ENCODE results near the gene SPATA20. TPM values are rescaled to one million over a fixed set of nuclear protein-coding genes. Genes with fewer than 3 reads are reported as not detected.
A peak's percentile ranks its signal among the peaks of the same experiment; 100 is the strongest.

The SPATA20 gene
- polyA plus RNA-seq (ENCODE audit: insufficient read length): 31.4 TPM

DNA sequence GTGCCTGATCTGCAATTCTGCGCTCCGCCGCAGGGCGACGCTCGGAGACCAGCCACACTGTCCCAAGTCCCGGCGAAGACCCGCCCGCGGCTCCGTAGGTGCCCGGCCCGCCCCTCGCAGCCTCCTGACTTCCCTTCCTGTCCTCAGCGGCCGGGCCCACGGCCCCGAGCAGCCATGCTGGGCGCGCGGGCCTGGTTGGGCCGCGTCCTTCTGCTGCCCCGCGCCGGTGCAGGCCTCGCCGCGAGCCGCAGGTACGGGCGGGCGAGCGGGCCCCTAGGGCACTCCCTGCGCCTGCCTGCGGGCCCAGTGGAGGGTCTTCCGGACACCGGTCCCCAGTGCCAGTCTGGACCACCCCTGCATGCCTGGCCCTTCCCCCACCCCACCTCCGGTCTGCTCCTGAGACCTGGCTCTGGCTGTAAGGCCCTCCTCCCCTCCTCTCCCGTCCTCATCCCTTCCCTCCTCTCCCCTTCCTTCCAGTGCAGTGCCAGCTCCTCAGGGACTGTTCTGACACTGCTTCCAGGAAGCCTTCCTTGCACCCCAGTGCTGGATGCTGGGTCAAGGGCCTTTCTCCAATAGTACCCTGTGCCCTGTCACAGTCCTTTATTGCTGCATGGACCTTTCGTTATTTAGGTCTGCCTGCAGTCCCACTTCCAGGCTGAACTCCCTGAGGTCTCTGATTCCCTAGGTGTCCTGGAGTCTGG lies at the start of gene SPATA20:
Gene SPATA20 (plus strand): TSS at position 140 of the 701 bp plus-strand sequence. CDS start 35 bp downstream, at position 175.
- peak; percentile 88 for DNase-seq

DNA sequence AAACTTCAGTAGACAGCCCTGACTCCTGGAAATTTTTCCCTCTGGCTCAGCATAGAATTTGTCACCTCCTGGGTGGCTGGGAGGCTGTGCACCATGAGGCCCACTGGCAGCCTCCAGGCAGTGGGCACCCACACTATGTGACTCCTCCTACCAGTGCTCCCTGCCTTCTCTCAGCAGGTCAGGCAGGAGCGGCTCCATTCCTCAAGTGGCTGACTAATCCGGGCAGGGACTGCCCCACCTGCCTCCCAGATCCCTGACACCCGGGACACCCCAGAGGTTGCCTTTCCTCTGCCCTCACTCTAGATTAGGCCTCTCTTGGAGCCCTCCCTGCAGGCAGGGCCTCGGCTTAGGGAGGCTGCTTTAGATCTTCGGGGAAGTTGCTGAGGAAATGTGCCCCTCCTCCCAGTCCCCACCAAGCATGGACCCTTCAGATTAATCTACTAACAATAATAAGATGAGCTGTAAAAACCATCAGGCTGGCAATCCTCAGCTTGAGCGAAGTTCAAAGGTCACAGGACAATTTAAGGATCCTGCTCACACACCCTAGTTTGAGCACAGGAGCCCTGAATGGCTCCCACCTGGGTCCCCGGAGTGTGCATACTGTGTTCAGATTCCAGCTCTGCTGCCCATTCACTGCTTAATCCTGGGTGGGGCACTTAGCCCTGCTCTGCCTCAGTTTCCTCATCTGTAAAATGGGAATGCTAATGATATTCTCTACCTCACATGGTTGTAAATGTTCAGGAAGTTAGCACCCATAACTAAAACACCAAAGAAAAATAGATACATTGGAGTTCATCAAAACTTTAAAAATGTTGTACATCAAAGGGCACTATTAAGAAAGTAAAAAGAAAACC lies 48.7 kb upstream of the SPATA20 start:
- no peak for DNase-seq

DNA sequence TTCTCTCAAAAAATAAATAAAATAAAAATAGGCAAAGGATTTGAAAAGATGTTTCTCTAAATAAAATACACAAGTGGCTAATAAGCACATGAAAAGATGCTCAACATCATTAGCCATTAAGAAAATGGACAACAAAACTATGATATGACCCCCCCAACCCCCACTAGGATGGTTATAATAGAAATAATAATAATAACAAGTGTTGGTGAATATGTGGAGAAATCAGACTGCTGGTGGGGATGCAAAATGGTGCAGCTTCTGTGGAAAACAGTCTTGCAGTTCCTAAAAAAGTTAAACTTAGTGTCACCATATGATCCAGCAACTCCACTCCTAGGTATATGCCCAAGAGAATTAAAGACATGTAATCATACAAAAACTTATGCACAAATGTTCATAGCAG lies 47.7 kb upstream of the SPATA20 start:
- no peak for DNase-seq

DNA sequence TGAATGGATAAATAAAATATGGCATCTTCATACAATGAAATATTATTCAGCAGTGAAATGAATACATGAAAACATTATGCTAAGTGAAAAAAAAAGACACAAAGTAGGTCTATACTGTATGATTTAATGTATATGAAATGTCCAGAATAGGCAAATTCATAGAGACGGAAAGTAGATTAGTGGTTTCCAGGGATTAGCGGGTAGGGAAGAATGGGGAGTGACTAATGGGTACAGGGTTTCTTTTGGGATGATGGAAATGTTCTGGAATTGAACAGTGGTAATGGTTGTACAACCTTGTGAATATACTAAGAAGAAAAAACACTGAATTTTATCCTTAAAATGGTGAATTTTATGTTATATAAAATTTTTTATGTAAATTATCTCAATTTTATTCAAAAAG lies 47.3 kb upstream of the SPATA20 start:
- DNase-seq: no peak

DNA sequence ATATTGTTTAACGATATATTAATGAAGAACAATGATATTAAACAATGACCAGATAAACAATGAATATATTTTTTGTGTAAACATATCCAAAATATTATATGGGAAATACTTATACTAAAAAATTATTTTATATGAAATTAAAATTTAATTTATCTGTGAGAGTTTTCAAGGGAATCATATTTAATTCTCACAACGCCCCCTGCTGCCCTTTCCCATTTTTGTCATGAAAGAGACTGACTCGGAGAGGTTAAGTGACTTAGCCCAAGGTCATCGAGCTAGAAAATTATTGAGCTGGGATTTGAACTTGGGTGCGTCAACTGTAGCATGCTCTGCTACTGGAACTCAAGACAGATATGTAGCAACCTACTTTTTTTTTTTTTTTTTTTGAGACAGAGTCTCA lies 45.9 kb upstream of the SPATA20 start:
- DNase-seq: no peak

DNA sequence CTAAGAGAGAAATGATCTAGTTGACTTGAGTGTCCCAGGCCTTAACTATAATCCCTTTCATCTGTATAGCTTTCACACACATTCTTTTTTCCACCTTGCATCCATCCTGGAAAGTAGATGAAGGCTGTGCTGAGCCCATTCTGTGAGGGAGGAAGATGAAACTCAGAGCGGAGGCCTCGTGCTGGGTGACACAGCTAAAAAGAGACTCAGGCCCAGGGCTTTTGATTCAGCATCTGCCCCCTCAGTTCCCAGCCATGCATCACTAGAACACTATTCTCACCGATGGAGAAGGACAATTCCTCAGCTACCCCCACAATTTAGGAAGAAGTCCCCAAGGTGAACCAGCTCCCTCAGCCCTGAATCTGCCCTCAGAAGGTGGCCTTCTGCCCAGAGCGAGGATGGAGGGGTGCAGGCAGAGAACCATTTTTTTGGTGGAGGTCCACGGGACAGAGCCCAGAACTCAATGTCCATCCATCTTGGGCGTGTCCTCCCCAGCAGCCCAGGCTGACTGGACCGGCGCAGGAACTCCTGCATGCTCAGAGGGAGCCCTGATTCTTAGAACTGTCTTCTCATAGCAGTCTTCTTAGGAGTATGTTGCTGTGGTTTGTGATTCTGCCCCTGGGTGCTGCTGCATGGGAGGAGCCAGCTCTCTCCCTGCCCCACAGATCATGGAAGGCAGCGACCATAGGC lies 44.5 kb upstream of the SPATA20 start:
- DNase-seq: no peak

DNA sequence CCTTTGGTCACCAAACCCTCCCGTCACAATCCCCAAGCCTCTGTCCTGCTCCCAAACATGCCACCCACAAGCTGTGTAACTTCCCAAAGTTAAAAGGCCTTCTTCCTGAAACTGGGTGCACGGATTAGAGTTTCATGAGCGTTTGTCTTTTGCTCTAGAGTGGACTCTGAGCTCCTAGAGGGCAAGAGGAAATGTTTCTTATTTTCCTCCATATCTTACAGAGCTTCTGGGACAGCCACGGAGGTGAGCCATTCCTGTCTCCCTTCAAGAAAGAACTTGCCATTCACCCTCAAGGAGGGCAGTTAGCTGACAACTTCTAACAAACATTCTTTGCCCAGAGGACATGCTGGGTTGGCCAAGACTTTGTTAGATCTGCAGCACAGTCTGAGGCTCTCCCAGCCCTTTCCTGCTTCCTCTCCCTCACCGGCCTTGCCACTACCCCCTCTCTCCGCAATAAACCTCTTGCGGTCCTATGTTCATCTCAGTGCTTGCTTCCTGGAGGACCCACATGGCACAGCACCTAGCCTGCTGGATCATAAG lies 41.3 kb upstream of the SPATA20 start:
- no peak for DNase-seq

DNA sequence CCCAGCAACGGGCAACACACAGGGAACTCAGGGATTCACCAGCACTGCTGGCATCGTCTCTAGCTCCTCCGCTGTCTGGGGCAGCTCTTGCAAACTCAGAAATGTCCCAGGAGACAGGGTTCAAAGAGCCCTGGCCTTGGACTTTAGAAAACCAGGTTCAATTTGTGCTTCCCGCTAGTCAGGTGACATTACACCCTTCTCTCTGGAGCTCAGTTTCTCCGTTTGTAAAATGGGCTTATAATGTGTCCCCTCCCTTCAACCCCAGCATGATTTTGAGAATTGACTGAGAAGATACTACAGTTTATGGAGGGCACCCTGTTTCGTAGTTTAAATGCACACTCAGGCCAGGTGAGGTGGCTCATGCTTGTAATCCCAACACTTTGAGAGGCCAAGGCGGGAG lies 40.7 kb upstream of the SPATA20 start:
- no peak for DNase-seq

DNA sequence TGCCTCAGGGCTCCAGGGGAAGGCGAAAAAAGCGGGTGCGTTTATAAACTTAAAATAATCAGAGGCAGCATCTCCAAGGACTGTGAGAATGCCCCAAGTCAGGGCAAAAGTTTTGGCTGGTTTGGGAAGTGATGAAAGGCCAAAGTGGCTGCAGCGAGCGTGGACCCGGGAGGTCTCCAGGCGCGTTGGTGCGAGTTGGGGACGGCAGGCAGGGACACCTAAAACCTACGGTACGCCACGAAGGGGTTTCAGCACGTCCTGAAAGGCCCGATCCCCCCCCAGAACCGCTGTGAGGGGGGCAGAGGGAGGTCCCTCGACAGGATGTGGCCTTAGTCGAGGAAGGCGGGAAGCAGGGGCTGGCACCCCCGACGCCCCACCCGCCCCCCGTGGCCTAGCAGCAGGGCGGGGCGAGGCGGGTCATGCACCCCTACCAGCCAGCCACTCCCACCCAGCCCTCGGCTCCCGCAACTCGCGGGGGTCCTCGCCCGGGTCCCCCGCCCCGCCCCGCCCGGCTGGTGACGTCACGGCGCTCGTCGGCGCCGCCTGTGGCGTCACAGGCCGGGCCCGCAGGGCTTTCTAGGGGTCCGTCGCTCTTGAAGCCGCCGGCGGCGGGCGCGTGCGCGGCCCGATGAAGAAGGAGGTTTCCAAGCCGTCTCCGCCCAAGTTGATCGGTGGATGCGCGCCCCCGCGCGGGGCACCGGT lies 39.0 kb upstream of the SPATA20 start, which contains the start of gene MYCBPAP:
Gene MYCBPAP (plus strand): TSS at position 569 of the 702 bp plus-strand sequence. CDS start 236 bp downstream, outside the sequence.
- peak; percentile 88 for DNase-seq

DNA sequence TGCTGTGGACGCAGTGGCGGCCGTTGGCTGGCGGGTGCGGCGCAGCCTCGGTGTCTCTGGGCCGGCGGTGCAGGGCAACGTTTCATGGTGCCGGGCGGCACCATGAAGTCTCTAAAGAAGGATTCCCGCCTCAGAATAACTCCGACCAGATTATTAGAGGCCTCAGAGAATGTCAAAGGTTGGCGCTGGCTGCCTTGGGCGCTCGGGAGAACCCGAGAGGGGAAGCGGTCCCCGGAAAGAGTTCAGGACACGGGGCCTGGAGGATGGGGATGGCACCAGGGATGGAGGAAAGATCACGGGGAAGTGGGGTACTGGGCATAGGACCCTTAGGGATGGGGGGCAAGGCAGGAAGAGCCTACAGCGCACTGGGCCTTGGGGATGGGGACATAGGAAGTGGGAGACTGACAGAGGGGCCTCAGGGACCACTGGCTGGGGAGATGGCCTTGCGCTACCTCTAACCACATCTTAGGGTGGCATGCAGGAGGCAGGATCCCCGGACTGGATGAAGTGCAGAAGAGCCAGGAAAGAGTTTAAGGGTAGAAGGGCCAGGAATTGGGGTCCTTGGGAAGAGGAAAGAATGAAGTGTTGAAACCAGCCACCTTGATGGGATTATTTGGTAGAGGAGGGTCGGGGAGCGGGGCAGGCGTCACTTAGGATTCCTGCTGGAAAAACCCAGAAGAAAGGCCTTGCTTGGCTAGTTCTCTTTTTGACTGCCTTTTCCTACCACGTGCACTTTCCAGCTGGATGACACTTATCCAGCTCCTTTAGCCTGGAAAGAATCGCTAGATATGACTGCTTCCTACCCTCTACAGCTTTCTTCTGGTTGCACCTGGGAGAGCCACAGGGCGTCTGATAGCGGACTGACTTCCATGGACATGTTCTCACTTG lies 38.2 kb upstream of the SPATA20 start:
- DNase-seq: peak; percentile 48

DNA sequence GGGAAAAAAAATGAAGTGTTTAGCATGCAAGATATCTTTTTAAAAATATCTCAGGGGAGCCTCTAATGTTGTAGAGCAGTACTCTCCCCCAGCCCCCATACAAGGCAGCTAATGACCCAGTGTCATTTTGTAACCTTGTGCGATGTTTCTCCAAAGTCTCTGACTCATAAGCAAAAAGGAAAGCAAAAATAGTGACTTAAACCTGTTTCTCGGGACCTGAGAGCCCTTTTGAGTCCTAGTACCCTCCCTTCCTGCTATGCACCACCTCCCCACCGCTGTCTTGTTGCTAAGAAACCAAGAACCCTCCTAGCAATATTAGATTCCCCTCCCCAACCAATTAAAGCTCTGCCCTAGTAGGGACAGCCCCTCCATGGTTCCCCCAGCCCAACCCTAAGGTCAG lies 35.9 kb upstream of the SPATA20 start:
- DNase-seq: no peak

DNA sequence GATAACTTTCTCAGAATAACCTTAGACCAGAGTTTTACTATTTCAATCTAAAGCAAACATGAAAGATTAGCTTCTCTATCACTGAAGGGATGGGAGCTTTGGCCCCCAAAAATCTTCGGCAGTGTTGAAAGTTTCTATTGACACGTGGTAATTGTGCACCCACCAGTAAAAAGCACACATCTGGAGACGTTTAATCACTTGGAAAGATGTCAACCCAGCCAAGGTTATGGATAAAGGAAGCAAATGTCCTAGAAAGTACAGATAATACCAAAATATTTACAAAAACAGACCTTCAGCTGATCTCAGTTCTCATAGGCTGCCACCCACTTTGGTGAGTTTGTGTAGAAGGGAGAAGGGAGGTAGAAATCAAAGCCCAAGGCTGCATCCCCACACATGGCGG lies 33.5 kb upstream of the SPATA20 start:
- no peak for DNase-seq

DNA sequence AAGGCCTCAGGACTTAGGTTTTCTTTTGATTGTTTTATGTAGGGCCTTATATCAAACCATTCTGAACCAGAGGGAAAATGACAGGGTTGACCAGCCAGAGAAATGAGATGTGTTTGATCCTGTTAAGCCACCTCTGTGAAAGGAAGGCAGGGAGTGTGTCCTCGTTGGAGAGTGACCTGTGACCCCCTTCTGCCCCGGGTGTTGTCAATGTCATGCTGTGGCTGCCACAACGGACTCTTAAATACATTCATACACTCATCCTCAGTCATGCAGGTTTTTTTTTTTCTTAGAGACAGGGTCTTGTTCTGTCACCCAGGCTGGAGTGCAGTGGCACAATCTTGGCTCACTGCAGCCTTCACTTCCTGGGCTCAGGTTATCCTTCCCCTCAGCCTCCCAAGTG lies 32.6 kb upstream of the SPATA20 start:
- DNase-seq: no peak

DNA sequence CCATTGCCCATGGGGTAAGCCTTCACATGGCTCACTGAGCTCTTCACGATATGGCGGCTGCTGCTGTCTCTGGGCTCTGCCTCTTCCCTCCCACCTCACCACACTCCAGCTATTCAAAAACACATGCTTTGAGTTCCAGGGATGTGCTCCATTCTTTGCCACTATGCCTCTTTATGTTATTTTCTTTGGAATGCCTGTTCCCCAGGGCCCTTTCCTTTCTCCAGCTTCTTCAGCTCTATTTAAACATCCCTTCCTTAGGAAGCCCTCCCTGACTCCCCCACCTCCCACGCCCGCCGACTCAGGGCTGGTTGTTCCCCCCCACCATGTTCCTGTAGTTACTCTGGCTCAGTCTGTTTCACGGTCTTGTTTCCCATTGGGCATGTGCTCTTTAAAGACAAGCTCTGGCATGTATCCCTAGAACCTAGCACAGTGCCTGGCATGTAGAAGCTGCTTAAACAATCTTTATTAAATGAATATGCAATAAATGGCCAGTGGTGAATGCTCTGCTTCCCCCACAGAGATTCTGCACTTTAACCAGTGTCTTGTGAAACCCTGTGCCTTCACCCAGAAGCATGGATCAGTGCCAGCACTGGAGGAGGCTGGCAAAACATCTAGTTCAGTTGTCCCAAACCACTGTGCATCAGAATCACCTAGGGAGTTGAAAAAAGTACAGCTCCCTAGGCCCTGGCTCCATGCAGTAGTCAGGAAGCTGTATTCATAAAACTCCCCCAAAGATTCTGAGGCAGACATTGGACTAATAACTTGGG lies 31.9 kb upstream of the SPATA20 start:
- no peak for DNase-seq

DNA sequence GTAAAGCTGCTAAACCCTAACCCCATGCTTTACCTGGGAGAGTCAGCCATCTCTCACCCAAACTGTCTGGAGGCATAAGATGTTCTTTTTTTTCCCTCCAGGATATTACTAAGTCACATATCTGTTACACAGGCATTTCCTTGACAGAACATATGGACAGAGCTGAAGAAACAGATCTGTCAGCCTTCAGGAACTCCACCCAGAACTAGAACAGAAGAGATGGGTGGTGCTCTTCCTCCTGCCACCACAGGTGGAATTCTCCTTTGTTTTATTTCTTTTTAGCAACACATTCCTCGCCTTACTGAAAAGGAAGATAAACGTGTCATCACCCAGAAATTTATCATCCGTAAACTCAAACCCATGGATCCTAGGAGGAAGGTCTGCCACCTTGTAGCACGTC lies 30.0 kb upstream of the SPATA20 start:
- DNase-seq: no peak

DNA sequence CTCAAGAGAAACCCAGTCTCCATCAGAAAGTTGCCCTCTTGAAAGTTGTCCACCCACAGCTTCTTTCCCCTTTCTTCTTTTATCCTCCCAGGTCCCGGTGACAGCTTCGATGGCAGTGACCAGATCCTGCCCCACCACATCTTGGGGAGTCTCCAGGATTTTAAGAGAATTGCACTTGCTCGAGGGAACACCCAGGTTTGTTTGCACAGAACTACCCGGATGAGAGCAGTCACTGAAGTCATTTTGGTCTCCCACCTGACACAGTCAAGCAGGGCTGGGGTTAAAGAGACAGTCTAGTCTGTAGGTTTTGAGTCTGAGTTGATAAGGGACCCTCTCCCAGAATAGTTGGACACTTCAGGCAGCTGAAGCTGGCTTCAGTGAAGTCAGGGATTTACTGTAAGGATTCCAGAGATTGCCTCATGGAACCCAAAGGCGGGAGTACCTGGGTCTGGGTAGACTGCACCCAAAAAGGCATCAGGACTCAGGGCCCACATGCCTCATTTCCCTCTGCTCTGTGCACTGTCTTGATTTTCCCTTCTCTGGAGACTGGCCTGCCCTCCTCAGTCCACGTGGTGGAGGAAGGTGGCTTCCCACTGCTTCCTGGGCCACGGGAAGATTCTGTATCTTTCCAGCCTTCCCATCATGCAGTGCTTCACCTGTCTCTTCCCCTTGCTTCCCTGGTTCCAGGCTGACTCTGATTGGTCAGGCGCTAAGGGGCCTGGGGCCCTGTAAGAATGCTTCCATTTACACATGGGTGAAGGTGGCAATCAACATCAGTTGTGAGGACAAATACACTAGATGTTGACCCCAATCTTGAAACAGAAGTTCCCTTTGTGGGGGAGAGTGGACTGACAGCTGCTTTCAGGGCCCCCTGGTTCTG lies 29.2 kb upstream of the SPATA20 start:
- DNase-seq: no peak

DNA sequence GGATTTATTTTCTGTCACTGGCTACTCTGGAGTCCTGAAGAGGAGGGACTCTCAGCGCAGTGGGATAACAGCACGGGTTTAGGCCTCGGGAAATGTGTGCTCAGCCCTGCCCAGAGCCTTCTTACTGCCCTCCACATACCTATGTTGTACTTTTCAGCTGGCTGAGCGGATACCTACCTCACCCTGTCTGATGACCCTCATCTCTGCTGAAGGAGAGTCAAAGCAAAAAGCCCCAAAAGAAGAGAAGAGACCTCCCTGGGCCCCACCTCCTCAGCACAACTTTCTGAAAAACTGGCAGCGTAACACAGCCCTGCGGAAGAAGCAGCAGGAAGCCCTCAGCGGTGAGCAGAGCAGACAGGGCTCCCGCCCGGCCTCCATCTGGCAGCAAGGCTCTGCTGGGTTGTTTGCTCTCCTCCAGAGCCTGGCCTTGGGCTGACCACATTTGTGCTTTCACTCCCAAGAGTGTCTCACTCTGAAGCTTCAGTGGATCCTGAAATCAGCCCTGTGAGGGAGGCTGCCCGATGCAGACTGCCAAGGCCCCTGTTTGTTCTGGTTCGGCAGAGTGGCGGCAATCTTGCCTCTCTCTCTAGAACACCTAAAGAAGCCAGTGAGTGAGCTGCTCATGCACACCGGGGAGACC lies 28.5 kb upstream of the SPATA20 start:
- DNase-seq: no peak

DNA sequence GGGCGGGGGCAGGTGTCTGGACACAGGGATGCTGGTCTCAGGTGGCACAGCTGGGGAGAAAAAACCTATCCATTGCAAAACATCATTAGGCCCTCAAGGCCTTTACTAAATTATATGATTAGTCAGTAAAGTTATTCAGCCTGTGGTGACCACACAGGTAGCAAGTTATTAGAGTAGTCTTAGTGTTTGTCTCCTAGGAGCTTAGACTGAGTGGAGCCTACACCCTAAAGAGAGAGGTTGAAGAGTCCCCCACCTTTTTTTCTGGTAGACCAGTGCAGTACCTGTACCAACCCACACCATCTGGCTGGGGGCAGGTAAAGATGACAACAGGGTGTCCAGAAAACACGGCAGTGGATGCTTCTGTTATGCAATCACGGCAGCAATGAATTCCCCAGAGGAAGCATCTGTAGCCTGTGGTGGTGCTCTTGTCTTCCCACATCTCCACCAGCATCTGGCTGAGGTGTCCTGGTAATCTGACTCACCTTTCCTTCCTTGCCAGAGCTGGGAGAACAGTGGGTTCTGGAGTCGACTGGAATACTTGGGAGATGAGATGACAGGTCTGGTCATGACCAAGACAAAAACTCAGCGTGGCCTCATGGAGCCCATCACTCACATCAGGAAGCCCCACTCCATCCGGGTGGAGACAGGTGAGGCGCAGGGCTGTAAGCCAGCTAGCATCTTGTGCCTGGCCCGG lies 27.7 kb upstream of the SPATA20 start:
- DNase-seq: no peak
